Loucy (cell line): ENCODE data around the gene CDPF1.

Experiments
- CTCF ChIP-seq: fragments of 200-600 bp; sonication (generic); conservative IDR thresholded peaks from 2 replicates; pipeline ENCODE4 v1.5.1; 2014; ENCODE audit warnings: mild to moderate bottlenecking, antibody characterized with exemption, low read length
- EZH2phosphoT487 ChIP-seq: fragments of 200-600 bp; IDR thresholded peaks from 2 replicates; pipeline ENCODE4 v1.6.1; 2018; ENCODE audit warnings: antibody characterized with exemption, mild to moderate bottlenecking, moderate library complexity, borderline replicate concordance

GRCh38 chr22:46280999-46281623 lies 31.0 kb upstream of the CDPF1 start:
- TF ChIP-seq CTCF (no peak), EZH2phosphoT487 (no peak)
